GM19043 (cell line): ENCODE data around the gene HEXIM1.

Source experiments
- ATAC-seq: cut with Tn5 transposase; IDR thresholded peaks from one replicate; pipeline ENCODE4 v1.9.1; 2021; ENCODE audit warnings: low read depth; ENCODE audit not compliant: unreplicated experiment

Gene HEXIM1

GRCh38 chr17:45168991-45169752 is 20.9 kb downstream of the HEXIM1 start:
- no peak for ATAC-seq

DNA sequence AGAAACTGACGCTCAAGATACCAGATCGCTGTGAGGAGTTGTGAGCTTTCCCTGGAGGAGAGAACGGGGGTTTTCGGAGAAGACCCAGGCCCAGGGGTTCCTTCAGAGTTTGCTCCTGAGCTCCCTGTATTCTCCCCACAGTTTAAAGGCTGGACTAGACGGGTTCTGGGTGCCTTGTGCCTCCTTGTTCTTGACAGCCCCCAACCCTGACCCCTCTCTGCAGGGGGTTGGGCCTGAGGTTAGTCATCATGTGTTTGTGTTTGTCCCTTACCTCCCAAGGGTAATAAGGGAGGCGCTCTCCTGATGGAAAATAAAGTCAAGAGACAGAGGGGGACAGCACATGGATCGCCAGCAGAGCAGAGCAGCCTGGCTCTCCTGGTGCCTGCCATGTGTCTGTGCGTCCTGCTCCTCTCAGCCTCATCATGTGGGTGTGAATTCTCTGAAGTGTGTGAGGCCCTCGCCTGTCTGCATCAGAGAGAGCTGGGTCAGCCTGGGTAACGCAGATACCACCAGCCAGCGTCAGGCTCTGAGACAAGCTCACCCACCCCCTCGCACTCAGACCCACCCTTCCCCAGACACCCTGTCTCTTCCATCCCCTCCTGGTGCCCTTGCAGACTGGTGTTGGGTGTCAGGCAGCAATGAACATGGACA is 22.1 kb downstream of the HEXIM1 start:
- ATAC-seq, result no peak

GRCh38 chr17:45170931-45171337 is 22.7 kb downstream of the HEXIM1 start:
- ATAC-seq, result no peak

DNA sequence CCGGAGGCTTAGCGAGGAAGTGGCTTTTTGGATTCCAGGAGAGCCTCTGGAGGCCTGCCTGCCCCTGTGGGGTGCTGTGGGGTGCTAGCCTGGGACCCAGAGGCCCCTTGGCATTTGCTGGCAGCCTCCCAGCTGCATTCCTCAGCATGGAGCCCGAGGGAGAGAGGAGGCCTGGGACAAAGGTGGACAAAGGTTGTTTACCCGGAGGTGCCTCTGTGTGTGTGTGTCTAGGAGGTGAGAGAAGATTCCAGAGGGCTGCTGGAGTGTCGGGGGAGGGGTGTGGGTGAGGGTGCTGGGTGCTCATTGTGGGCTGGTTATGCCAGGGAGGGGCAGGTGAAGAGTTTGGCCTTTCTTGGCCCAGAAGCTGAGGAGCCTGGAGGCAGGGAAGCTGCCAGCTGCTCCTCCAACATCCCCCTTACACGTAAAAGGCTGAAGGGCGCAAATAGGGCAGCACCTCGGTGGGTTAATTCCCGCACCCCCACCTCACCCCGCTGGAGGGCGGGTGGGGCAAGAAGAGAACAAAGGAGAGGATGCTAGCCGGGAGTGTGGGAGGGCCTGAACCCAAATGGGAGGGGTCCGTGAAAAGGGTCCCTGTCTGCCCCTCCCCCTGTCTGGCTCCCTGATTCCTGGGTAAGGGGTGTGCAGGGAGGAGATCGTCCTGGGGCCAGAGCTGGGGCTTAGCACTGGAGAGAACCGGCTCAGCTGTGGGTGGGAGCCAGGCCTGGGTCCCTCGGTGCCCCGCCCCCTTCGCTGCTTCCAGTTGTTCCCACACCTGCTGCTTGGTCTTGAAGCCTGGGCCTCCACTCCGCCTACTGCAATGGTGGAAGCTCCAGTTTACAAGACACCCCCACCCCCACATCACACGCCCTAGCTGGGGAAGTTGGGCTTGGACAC is 23.3 kb downstream of the HEXIM1 start:
- no peak for ATAC-seq

DNA sequence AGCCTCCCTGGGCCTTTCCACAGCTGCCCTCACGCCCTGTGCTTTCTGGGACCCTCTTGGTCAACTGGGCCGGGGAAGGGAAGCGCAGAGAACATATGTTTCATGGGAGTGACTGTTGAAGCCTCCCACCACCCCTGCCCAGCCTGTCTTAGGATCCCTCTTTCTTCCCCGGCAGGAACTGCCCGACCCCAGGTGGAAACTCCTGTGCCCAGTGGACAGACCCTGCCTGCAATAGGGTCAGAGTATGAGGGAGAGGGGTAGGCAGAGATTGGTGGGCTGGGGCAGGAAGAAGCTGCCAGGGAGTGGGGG is 23.9 kb downstream of the HEXIM1 start:
- no peak for ATAC-seq

DNA sequence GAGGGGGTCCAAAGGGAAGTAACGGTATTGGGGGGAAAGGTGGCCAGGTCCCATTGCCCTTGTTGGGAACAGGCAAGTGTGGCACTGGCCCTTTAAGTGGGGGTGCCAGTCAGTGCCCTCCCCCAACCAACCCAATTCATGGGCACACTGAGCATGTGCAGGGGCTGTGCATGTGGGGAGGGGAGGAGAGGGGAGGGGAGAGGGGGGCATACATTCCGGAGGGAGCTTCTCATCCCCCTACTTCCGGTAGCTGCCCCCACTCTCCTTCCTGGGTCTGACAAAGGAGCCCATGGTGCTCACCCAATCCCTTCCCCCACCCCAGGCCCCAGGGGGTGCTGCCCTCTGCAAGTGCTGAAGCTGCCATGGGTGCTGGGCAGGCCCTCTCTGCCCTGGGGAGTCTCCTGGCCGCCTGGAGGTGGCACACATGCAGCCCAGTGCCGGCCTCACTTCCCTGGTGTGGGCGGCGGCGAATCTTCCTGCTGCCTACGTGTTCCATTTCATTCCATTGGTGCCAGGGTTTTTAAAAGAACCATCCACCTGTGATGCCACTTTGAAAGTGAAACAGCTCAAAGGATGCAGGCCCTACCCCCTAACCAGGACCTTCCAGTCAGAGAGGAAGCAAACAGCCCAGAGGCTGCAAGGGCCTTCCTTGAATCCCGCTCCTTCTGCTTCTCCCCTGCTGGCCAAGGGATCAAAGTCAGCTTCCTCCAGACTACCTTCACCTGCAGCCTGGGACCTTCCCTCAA is 24.4 kb downstream of the HEXIM1 start:
- no peak for ATAC-seq

- ATAC-seq, result no peak
Observed at GRCh38 chr17:45175759-45176115, 27.5 kb downstream of the HEXIM1 start.

- ATAC-seq, result no peak
Observed at GRCh38 chr17:45177563-45177962, 29.3 kb downstream of the HEXIM1 start.

- no peak for ATAC-seq
Observed at GRCh38 chr17:45184144-45184543, 35.9 kb downstream of the HEXIM1 start.

DNA sequence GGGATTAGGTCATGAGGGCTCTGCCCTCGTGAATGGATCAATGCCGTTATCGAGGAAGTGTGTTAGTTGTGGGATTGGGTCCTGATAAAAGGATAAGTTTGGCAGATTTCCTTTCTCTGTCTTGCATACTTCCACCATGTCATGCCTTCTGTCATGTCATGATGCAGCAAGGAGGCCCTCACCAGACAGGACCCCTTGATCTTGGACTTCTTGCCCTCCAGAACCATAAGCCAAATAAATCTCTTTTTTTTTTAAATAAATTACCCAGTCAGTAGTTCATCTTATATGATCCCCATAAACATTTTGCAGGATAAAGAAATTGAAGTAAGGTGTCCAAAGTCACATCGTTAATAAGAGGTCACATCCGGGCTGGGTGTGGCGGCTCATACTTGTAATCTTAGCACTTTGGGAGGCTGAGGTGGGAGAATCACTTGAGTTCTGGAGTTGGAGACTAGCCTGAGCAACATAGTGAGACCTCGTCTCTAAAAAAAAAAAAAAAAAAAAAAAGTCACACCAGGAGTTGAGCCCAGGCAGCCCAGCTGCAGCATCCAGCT is 38.6 kb downstream of the HEXIM1 start:
- ATAC-seq, result no peak

DNA sequence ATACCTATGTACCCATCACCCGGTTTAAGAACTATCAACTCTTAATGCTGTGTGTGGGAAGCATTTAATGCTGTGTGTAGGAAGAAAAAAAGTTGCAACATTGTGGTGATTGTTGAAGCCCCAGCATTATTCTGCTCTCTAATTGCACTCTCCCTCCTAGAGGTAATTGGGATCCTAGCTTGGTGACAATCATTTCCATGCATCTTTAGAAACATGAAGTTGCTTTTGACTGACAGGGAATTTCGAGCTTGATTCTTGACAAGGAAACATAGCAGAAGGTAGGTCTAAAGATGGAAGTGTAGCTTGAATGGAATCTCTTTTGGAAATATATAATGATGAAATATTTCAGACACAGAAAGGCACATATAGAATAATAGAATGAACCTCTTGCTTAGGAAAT is 40.7 kb downstream of the HEXIM1 start:
- ATAC-seq, result no peak

DNA sequence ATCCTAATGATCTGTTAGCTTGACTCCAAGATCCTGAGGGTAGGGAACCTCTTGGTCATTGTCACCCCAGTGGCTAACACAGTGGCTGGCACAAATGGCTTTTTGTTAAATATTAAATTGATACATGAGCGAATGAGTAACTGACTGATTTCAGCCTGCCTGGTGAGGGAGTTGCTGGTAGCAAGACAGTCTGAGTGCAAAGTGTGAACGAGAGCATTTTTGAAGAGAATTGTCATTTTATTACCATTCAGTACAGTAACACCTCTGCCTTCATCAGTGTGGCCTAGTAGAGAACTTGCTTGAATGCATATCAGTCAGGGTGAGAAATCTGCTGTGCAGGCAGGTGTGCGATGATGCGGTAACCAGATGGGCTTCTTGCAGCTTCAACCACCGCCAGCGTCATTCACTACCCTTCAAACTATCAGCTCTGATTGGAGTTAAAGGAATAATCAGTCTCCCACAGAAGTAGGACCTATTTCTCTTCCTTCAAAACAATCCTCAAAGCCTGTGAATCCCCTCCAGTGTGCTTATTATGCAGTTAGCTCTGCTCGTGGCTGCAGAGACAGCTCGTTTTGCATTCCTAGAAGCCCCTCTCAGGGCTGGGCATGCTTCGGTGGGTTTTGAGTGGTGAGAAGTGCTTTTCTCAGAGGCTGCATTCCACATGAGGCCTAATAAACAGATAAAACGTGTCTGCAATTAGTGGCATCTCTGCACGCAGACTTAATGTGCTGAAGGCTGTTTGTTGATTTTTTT is 42.4 kb downstream of the HEXIM1 start:
- ATAC-seq, result no peak

GRCh38 chr17:45195424-45195823 is 47.1 kb downstream of the HEXIM1 start:
- no peak for ATAC-seq

GRCh38 chr17:45197108-45197507 is 48.8 kb downstream of the HEXIM1 start:
- ATAC-seq, result no peak

GRCh38 chr17:45197555-45198334 is 49.5 kb downstream of the HEXIM1 start:
- ATAC-seq, result peak; percentile 71

DNA sequence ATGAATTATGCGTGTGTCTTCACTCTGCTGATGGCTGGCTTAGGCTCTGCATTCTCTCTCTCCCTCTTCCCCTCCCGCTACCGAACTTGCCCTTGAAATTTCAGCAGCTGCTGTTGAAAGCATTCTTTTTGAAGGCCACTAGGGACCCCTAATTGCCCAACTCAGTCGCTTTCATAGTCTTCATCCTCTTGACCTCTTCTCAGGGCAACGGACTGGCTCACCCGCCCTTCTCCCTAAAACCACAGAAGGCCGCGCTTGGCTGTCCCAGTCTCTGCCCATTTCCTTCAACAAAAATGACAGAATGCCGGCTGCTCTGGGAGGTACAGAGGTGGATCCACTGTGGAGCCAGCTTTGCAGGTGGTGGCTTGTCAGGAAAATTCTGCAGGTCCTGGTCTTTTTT is 52.4 kb downstream of the HEXIM1 start:
- no peak for ATAC-seq

- ATAC-seq, result no peak
Observed at GRCh38 chr17:45201457-45201856, 53.2 kb downstream of the HEXIM1 start.
